ENCODE measurements around the gene KIAA1549.

Gene KIAA1549

GRCh38 chr7:138879356-138879755 is 101.8 kb downstream of the KIAA1549 start:
- no peak for DNase-seq

- DNase-seq, result no peak
Observed at GRCh38 chr7:138878856-138879255, 102.3 kb downstream of the KIAA1549 start.

GRCh38 chr7:138878051-138878450 is 103.1 kb downstream of the KIAA1549 start:
- DNase-seq, result no peak

- no peak for DNase-seq
Observed at GRCh38 chr7:138876326-138876725, 104.9 kb downstream of the KIAA1549 start.

- peak; percentile 24 for DNase-seq
Observed at GRCh38 chr7:138875794-138876193, 105.4 kb downstream of the KIAA1549 start.

GRCh38 chr7:138873220-138873892 is 107.8 kb downstream of the KIAA1549 start:
- no peak for DNase-seq

- no peak for DNase-seq
Observed at GRCh38 chr7:138872576-138872975, 108.6 kb downstream of the KIAA1549 start.

- DNase-seq, result no peak
Observed at GRCh38 chr7:138871814-138872090, 109.4 kb downstream of the KIAA1549 start.

- no peak for DNase-seq
Observed at GRCh38 chr7:138871065-138871813, 110.0 kb downstream of the KIAA1549 start.

GRCh38 chr7:138869353-138869752 is 111.8 kb downstream of the KIAA1549 start:
- no peak for DNase-seq

GRCh38 chr7:138868711-138869110 is 112.5 kb downstream of the KIAA1549 start:
- no peak for DNase-seq

GRCh38 chr7:138867744-138868143 is 113.4 kb downstream of the KIAA1549 start:
- DNase-seq, result no peak

GRCh38 chr7:138866353-138866752 is 114.8 kb downstream of the KIAA1549 start:
- no peak for DNase-seq

- DNase-seq, result no peak
Observed at GRCh38 chr7:138865843-138866242, 115.3 kb downstream of the KIAA1549 start.

- DNase-seq, result no peak
Observed at GRCh38 chr7:138864667-138865066, 116.5 kb downstream of the KIAA1549 start.

- DNase-seq, result no peak
Observed at GRCh38 chr7:138863931-138864330, 117.3 kb downstream of the KIAA1549 start.

- DNase-seq, result no peak
Observed at GRCh38 chr7:138861051-138861450, 120.1 kb downstream of the KIAA1549 start.

GRCh38 chr7:138857728-138858127 is 123.5 kb downstream of the KIAA1549 start:
- DNase-seq, result no peak

- DNase-seq, result no peak
Observed at GRCh38 chr7:138854115-138854645, 127.0 kb downstream of the KIAA1549 start.

- DNase-seq, result no peak
Observed at GRCh38 chr7:138853448-138853847, 127.7 kb downstream of the KIAA1549 start.

- DNase-seq, result no peak
Observed at GRCh38 chr7:138852469-138852868, 128.7 kb downstream of the KIAA1549 start.

- no peak for DNase-seq
Observed at GRCh38 chr7:138849701-138850100, 131.5 kb downstream of the KIAA1549 start.

- no peak for DNase-seq
Observed at GRCh38 chr7:138848056-138848980, 132.9 kb downstream of the KIAA1549 start.

Measured in amniotic stem cell (primary cell).